ENCODE measurements around the gene ELN.
"Not testable (repeated sequence)": the region's sequence is repeated elsewhere in the genome, so short reads cannot be mapped to it uniquely, and the experiment has no call there.

The ELN gene

DNA sequence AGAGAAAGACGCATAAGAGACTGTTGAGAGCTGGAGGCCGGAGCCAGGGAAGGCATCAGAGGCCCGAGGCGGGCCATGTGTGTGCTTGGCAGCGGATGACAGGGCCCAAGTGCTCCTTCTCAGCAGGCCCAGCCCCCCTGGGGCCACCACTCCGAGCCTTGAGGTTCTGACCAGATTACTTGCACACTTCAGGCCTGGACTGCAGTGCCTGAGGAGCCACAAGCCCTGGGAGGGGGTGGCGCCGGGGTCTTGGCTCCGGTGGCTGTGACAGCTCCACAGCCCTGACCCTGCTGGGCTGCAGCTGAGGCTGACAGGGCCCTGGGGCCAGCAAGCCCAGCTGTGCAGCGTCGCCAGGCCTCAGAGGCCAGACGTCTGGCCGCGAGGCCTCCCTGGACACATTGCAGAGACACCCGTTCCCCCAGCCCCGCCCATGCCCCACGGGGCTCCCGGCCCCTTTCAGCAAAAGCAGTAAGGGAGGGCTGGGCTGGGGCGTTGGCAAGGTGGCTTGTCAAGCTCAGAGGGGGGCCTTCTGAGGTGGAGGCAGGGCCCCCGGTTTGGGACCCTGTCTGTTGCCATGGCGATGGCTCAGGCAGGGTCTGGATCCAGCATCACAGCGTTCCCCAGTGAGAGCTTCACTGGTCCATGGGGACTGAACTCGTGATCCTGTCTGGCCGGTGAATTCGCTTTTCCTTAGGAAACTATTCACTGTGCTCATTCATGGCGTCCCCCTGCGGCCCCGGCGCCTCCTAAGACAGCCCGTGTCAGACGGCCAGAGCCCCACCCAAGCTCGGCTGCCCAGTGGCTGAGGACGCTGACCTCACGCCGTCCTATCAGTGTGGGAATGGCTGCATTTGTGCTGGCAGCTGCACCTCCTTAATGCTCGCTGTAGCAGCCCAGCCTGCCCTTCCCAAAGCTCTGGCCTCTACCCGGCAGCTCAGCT, 5.7 kb downstream of the ELN start:
- DNase-seq: no peak
- TF ChIP-seq POLR2A (IDR thresholded peaks at IDR 0.05; ENCODE audit: low read length) (no peak), GATA1 (IDR thresholded peaks at IDR 0.05; ENCODE audit: low read depth, low read length) (no peak)

DNA sequence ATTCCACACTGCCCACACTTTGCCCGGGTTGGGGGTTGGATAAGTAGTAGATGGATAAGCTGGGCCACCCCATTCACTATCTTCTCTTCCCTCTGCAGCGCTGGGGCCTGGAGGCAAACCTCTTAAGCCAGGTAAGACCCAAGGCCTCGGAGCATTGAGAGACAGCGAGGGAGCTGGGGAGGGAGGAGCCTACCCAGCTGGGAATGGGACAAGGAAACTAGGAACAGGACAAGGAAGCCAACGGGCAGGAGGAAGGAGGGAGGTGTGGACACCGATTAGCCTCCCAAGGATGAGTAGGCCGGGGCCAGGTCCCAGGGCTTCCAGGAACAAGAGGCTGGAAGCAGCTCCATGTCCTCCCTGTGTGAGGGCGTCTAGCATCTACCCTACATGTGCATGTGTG, 9.6 kb downstream of the ELN start:
- TF ChIP-seq GATA1 (IDR thresholded peaks at IDR 0.05; ENCODE audit: low read depth, low read length) (no peak), POLR2A (IDR thresholded peaks at IDR 0.05; ENCODE audit: low read length) (no peak)
- no peak for DNase-seq

DNA sequence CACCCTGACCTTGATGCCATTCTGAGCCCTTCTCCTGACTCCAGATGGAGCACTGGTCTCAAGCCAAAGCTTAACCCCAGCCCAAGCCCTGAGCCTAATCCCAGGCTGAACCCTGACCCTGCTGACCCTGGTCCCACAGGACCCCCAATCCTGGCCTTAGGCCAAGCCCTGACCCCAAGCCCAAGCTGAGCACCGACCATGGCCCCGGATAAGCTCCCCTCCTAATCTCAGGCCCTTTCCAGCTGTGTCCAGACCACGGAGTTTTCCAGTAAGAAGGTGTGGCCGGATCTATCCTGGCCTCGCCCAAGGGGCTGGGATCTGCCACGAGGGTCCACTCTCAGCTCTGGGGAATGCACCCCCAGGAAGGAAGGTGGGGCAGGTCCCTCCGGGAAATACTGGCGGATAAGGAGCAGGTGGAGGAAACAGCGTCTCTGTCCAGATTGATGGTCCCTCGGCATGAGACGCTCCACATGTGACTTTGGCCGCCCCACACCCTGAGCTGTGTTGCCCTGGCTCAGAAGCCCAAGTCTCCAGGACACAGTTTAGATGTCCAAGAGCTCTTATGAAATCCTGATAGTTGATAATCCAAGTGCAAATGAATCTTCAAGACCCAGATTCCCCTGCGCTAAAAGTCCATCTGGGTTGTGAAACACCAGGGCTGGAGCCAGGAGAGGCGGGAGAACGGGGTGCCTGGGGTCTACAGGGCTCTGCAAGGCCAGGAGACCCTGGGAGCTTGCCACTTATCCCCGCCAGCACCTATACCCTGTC, 10.4 kb downstream of the ELN start:
- TF ChIP-seq GATA1 (IDR thresholded peaks at IDR 0.05; ENCODE audit: low read depth, low read length) (no peak), POLR2A (IDR thresholded peaks at IDR 0.05; ENCODE audit: low read length) (no peak)
- no peak for DNase-seq

DNA sequence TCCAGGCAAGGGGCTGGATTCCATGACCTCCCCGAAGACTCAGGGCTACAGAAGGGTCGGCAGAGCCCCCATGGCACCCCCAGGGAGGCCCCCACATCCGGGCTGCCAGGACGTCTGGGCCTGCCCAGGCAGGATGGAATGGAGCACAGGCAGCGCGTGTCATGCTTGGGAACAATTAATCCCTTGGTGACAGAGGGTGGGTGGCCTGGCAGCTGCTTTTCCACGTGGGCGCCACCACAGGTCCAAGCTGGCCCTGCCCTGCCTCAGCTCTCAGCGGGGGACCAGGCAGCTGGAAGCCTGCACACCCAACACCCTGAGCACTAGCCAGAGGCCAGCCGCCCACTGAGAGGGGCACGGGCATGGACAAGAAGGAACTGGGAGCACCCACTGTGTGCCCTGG, 11.4 kb downstream of the ELN start:
- DNase-seq: no peak
- TF ChIP-seq POLR2A (IDR thresholded peaks at IDR 0.05; ENCODE audit: low read length) (no peak), GATA1 (IDR thresholded peaks at IDR 0.05; ENCODE audit: low read depth, low read length) (no peak)

DNA sequence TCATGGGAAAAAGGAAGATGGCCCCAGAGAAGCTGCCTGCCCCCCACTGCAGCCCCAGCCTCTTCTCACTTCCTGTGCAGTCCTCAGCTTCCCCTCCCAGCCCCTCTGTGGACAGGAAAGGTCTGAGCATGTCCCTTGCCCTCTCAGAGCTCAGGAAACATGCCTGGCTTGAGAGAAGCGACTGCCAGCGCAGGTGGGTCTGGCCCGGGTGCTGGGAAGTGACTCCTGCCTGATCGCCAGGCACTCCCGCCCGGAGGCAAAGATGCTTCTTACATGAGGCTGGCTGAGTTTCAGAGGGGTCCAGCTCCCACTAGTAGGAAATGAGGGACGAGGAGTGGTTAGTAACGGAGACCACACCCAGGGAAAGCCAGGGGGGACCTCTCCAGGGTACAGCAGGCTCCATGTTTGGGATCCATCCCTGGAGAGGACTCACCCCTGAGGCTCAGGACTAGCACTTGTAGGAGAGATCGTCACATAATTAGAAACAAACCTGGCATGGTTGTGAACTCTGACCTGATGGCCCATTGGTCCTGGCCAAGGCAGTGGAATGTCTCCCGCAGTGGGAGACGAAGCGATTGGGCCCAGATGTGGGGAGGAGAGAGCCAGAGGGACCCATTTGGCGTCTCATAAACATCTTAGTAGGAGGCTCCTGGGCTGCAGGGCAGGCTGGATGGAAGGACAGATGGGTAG, 12.3 kb downstream of the ELN start:
- TF ChIP-seq POLR2A (IDR thresholded peaks at IDR 0.05; ENCODE audit: low read length) (no peak), GATA1 (IDR thresholded peaks at IDR 0.05; ENCODE audit: low read depth, low read length) (no peak)

DNA sequence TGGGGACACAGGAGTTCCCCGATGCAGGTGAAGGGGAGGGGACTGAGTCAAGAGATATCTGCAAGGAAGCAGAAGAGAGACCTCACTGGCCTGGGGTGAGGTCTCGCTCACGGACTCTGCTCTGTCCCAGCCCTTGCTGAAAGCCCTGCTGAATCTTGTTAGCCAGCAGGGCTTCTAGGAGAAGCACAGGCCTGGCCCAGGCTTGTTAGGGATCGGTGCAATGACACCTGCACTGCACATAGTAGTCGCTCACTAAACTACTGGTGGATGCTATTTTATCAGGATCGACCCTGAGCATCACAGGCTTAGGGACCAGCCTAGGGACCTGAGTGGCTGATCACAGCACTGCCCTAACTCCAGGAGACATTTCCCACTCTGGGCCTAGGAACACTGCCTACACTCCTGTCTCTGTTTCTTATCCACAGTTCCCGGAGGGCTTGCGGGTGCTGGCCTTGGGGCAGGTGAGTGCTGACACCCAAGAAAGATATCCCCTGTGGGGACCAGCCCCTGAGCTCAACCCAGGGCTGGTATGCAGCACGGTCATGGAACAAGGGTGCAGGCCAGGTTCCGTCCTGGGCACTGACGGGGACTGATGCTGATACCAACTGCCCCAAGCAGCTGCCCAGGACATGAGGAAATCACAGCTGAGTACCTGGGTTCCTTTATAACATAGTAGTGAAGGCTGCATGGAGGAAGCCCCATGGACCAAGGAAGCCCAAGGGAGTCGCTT, 13.0 kb downstream of the ELN start:
- TF ChIP-seq POLR2A (IDR thresholded peaks at IDR 0.05; ENCODE audit: low read length) (no peak), GATA1 (IDR thresholded peaks at IDR 0.05; ENCODE audit: low read depth, low read length) (no peak)
- DNase-seq: no peak

More for the DNA sequence above, 12.3 kb downstream of the ELN start:
- DNase-seq: no peak

DNA sequence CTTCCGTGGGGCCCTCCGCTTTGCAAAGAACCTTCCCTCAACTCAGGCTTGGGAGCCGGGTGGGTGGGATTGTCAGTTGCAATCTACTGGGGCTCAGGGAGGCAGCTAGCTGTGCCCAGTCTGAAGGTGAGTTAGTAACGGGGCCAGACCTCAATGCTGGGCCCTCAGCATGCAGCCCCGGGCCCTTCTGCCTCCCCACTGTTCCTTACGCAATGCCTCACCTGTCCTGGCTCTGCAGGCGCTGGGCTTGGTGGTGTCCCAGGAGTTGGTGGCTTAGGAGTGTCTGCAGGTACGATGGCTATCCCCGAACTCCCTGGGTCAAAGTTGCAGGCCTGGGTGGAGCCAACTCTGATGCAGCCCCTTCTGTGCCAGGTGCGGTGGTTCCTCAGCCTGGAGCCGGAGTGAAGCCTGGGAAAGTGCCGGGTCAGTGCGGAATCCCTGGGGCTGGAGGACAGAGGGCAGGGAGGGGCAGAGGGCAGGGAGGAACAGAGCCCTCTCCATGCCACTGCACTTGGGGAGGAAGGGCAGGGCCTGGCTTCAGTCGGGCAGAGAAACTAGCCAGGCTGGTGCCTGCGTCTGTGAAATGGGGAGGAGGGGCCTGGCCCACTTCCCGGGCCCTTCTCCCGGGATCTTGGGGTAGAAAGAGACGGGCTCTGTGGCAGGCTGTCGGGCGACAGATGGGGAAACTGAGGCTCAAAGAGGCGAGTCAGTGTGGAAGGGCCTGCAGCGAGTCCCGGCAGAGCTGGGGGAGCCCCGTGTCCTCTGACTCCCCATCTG, 15.0 kb downstream of the ELN start:
- TF ChIP-seq GATA1 (IDR thresholded peaks at IDR 0.05; ENCODE audit: low read depth, low read length) (no peak), POLR2A (IDR thresholded peaks at IDR 0.05; ENCODE audit: low read length) (no peak)
- DNase-seq: no peak

DNA sequence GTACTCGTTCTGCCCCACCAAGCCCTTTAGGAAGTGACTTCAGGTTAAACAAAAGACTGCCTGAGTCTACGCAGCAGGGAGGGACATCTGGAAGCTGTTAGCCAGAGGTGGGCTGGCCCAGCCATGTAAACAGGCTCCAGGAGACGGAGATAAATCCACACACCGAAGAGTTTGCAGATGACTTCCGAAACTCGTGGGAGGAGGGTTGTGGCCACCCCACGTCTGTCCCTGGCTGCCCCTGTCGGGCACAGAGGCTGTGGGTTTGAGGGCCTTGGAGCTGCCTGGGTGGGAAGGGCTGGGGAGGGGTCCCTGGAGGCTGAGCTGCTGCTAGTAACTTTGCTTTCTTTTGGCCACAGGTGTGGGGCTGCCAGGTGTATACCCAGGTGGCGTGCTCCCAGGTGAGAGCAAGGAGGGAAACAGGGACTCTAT, 15.6 kb downstream of the ELN start:
- TF ChIP-seq GATA1 (IDR thresholded peaks at IDR 0.05; ENCODE audit: low read depth, low read length) (no peak), POLR2A (IDR thresholded peaks at IDR 0.05; ENCODE audit: low read length) (no peak)
- no peak for DNase-seq

DNA sequence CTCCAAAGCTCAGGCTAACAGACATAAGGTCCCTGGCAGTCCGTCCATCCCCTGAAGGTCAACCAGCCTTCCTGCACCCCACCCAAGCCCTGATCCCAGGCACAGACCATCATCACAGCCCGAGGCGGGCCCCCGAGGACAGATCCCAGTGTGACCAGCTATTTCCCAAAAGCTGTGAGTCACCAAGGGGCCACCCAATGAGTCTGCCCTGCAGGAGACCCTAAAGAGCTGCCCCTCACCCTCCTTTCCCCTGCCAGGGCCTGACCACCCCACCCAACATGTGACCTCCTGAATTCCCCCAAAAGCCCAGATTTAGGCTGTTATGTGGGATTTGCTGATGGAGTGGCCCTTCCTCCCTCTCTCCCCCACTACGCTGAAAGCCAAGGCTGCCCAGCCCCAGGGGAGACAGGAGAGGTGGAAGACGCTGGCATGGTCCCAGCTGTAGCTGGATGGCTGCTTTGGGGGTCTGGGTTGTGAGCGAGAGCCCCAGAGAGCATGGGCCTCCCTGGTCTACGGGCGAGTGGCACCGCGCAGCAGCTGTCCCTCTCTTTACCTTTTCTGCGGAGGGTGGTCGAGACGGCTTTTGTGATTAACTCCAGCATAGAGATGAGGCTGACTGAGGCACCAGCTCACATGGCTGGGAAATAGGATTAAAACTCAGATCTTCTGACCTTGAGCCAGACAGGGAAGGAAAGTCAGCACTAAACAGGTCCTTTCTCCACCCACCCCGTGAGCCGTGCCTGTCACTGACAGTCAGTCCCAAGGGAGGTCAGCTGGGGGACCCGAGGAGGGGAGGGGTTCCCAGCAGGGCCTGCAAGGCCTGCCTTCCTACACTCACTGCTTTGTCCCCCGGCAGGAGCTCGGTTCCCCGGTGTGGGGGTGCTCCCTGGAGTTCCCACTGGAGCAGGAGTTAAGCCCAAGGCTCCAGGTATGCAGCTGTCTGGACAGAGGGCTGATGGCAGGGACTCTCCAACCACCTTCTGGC, 16.7 kb downstream of the ELN start:
- no peak for TF ChIP-seq POLR2A (IDR thresholded peaks at IDR 0.05; ENCODE audit: low read length)
- TF ChIP-seq GATA1 (IDR thresholded peaks at IDR 0.05; ENCODE audit: low read depth, low read length): no peak
- no peak for DNase-seq

DNA sequence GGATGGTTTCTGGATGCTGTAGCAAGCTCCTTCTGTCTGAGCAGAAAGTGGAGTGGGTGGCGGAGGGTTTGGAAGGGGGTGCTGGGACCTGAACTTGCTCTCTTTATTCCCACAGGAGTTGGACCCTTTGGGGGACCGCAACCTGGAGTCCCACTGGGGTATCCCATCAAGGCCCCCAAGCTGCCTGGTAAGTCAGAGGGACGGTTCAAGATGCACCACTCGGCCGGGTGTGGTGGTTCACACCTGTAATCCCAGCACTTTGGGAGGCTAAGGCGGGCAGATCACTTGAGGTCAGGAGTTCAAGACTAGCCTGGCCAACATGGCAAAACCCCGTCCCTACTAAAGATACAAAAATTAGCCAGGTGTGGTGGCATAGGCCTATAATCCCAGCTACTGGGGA, 18.6 kb downstream of the ELN start:
- not testable (repeated sequence) for DNase-seq

DNA sequence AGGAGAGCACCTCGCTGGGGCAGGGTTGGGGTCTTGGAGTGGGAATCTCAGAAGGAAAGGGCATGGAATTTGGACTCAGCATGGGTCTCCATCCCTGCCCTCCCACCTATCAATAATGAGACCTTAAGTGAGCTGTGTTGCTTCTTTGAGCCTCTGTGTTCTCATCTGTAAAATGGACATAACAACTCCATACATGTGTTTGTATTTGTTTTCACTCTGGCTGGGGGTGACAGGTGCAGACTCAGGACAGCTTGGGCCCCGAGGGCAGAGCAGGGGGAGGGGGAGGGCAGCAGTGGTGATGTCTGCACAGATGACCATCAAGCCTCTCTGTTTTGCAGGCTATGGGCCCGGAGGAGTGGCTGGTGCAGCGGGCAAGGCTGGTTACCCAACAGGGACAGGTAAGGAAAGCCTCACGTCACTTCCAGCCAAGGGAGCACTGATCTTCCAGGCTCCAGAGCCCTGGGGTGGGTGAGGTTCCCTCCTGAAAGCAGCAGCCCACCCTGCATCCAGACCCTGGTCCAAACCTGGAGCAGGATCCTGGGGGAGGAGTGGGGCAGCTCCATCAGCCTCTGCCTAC, 19.9 kb downstream of the ELN start:
- no peak for DNase-seq
- TF ChIP-seq POLR2A (IDR thresholded peaks at IDR 0.05; ENCODE audit: low read length) (no peak), GATA1 (IDR thresholded peaks at IDR 0.05; ENCODE audit: low read depth, low read length) (no peak)

Data from erythroblast (primary cell).